Measurements from ENCODE around the gene SLC10A2.

- no peak for TF ChIP-seq CTCF (IDR thresholded peaks at IDR 0.05; ENCODE audit: low read depth, low read length, poor library complexity, severe bottlenecking)
- TF ChIP-seq EZH2phosphoT487 (IDR thresholded peaks at IDR 0.05; ENCODE audit: borderline replicate concordance, low read length) = no peak
Measured at GRCh38 chr13:103102482-103102881, 36.3 kb upstream of the SLC10A2 start.

Measured in DOHH2 (cell line).